Lower lobe of right lung (tissue), 2 donors: ENCODE results near the gene FGR. TPM values are rescaled to one million over a fixed set of nuclear protein-coding genes. Genes with fewer than 3 reads are reported as not detected.

Experiments used
- ATAC-seq, 2 donors: fragments of 200-7000 bp; cut with Tn5 transposase; one replicate each; pipeline ENCODE4 v1.9.1; 2020 to 2022; ENCODE audit warnings: mild to moderate bottlenecking in 2 of 2, moderate library complexity in 2 of 2
- DNase-seq: peaks from one replicate; pipeline ENCODE4 v3.0.0-alpha.2; 2020
- H3K27ac ChIP-seq: fragments of 200-600 bp; one replicate; pipeline ENCODE4 v1.8.0; 2022
- H3K27me3 ChIP-seq: fragments of 200-600 bp; one replicate; pipeline ENCODE4 v1.8.0; 2022; ENCODE audit warnings: low read depth
- H3K36me3 ChIP-seq: fragments of 200-600 bp; one replicate; pipeline ENCODE4 v1.8.0; 2022; ENCODE audit warnings: mild to moderate bottlenecking
- H3K4me1 ChIP-seq: fragments of 200-600 bp; one replicate; pipeline ENCODE4 v1.8.0; 2022
- H3K4me3 ChIP-seq: fragments of 200-600 bp; one replicate; pipeline ENCODE4 v1.8.0; 2022; ENCODE audit warnings: mild to moderate bottlenecking
- H3K9me3 ChIP-seq: fragments of 200-600 bp; one replicate; pipeline ENCODE4 v1.8.0; 2022
- CTCF ChIP-seq: fragments of 200-600 bp; IDR thresholded peaks from one replicate; pipeline ENCODE4 v1.8.0; 2022; ENCODE audit warnings: antibody characterized with exemption, mild to moderate bottlenecking
- intact Hi-C: fragments of 100-400 bp; cut with DNase I; formaldehyde crosslinking; loops from one replicate; pipeline ENCODE4 v1.11.0; 2022
- total RNA-seq: library from RNA; stranded (reverse); fragmentation: NEBNext Ultra II Directional; extraction: Animal tissue kit (Norgen Biotek cat#: 25700); gene quantifications from one replicate; pipeline ENCODE4 v1.2.1, GENCODE V29; 2021
- donor health status: DM: no; HTN: yes; CAD: no; lungs with severe emphysema.

FGR gene
- total RNA-seq, 1 donor from 2014 or later = 193 TPM

GRCh38 chr1:27618341-27619082 is 16.5 kb downstream of the FGR start:
- Histone ChIP-seq H3K4me1 (peaks cover 58% of the 10 kb centered on the region), H3K9me3 (no peaks in the 10 kb centered on the region), H3K4me3 (no peak overlapping the region), H3K27ac (no peak overlapping the region), H3K27me3 (no peaks in the 10 kb centered on the region), H3K36me3 (peaks cover 53% of the 10 kb centered on the region)
- intact Hi-C loops = no loop called here
- peak; percentile 52 to 59 for ATAC-seq
- DNase-seq = no peak
- no peak for TF ChIP-seq CTCF

GRCh38 chr1:27617420-27617819 is 17.6 kb downstream of the FGR start:
- Histone ChIP-seq H3K27ac (peak overlapping the region; percentile 56), H3K4me3 (no peak overlapping the region), H3K4me1 (peaks cover 50% of the 10 kb centered on the region), H3K9me3 (no peaks in the 10 kb centered on the region), H3K36me3 (peaks cover 59% of the 10 kb centered on the region), H3K27me3 (no peaks in the 10 kb centered on the region)
- DNase-seq (no peak), ATAC-seq (no peak)
- TF ChIP-seq CTCF = no peak
- intact Hi-C loops = no loop called here

- no peaks in the 10 kb centered on the region for H3K27me3 ChIP-seq
- no peak for ATAC-seq
- intact Hi-C loops = no loop called here
Measured at GRCh38 chr1:27616441-27616840, 18.5 kb downstream of the FGR start.

GRCh38 chr1:27615346-27616192 is 19.4 kb downstream of the FGR start:
- Histone ChIP-seq H3K27me3 (no peaks in the 10 kb centered on the region), H3K4me1 (peaks cover 32% of the 10 kb centered on the region), H3K27ac (no peak overlapping the region), H3K36me3 (peaks cover 67% of the 10 kb centered on the region), H3K4me3 (no peak overlapping the region), H3K9me3 (no peaks in the 10 kb centered on the region)
- intact Hi-C loops = no loop called here
- ATAC-seq (no peak), DNase-seq (no peak)
- no peak for TF ChIP-seq CTCF

More at GRCh38 chr1:27616441-27616840, 18.5 kb downstream of the FGR start:
- peaks cover 40% of the 10 kb centered on the region for H3K4me1 ChIP-seq
- H3K4me3 ChIP-seq = no peak overlapping the region
- TF ChIP-seq CTCF = no peak
- H3K36me3 ChIP-seq = peaks cover 68% of the 10 kb centered on the region
- no peak for DNase-seq
- no peak overlapping the region for H3K27ac ChIP-seq
- H3K9me3 ChIP-seq = no peaks in the 10 kb centered on the region

- no peak for TF ChIP-seq CTCF
- peaks cover 25% of the 10 kb centered on the region for H3K4me1 ChIP-seq
- DNase-seq = no peak
- no peak overlapping the region for H3K4me3 ChIP-seq
- no peaks in the 10 kb centered on the region for H3K27me3 ChIP-seq
- ATAC-seq = no peak
- no peaks in the 10 kb centered on the region for H3K9me3 ChIP-seq
- intact Hi-C loops = no loop called here
- H3K27ac ChIP-seq = no peak overlapping the region
- H3K36me3 ChIP-seq = peaks cover 63% of the 10 kb centered on the region
Measured at GRCh38 chr1:27614625-27615344, 20.2 kb downstream of the FGR start.
